GM12801 (cell line): ENCODE measurements around the gene ZSWIM6.

Experiments
- TF ChIP-seq, protein P1 (sequence below): IDR thresholded peaks from one replicate; pipeline ENCODE4 v1.5.1; 2011; ENCODE audit warnings: control low read depth; ENCODE audit not compliant: insufficient read length; ENCODE audit errors: extremely low read depth

The ZSWIM6 gene

DNA sequence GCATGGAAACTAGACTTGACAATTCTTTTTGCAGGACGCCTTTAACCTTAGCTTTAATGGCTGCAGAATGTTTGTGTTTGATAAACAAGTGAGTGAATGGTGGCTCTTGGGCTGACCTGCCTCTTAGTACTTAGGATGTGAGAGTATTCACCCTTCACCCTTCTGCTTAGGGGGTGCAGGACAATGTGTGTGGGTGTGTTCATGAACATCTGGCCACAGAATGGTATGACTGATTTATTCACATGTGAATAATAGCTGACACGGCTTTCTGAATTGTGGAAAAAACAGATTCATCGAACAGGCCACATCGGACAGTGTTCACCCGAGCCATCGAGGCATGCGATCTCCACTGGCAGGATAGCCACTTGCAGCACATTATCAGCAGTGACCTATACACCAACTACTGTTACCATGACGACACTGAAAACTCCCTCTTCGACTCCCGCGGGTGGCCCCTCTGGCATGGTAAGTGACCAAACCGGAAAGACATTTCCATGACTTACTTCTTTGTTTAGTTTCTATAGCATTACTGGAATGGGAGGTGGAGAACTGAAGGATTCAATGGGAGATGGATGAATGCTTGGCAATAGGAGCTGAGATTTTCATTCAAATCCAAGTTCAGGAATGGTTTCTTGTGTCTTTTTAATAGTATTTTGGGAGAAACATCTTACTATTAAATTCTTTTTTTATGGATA, 193.6 kb downstream of the ZSWIM6 start:
- TF ChIP-seq, protein P1, sequence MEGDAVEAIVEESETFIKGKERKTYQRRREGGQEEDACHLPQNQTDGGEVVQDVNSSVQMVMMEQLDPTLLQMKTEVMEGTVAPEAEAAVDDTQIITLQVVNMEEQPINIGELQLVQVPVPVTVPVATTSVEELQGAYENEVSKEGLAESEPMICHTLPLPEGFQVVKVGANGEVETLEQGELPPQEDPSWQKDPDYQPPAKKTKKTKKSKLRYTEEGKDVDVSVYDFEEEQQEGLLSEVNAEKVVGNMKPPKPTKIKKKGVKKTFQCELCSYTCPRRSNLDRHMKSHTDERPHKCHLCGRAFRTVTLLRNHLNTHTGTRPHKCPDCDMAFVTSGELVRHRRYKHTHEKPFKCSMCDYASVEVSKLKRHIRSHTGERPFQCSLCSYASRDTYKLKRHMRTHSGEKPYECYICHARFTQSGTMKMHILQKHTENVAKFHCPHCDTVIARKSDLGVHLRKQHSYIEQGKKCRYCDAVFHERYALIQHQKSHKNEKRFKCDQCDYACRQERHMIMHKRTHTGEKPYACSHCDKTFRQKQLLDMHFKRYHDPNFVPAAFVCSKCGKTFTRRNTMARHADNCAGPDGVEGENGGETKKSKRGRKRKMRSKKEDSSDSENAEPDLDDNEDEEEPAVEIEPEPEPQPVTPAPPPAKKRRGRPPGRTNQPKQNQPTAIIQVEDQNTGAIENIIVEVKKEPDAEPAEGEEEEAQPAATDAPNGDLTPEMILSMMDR, result no peak

DNA sequence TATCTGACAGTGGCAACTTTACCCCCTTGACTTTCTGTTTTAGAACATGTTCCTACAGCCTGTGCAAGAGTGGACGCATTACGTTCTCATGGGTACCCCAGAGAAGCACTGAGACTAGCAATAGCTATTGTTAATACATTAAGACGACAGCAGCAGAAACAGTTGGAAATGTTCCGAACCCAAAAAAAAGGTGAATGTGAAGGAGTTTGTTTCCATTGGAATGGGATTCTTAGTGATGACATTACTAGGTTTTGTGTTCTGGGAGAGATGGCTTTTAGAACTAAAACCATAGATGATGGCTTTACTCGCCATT, 194.1 kb downstream of the ZSWIM6 start:
- TF ChIP-seq, protein P1, result no peak

DNA sequence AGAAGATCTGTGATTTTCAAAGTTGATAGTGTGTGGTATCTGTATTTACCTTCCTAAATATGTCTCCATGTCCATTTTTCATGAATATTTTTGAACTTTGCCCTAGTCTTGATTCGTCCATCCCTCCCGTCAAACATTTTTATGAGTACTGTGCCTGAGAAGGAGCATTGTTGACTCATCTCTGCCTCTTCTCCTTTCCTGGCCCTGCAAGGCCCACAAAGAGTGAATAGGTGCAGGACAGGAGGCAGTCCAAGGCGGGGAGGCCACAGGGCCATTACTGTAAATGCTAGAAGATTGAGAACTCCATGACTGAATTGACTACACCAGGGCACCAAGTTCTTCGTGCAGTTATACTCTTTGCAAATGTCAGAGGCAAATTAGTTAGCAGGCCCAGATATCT, 200.9 kb downstream of the ZSWIM6 start:
- TF ChIP-seq, protein P1, result no peak

DNA sequence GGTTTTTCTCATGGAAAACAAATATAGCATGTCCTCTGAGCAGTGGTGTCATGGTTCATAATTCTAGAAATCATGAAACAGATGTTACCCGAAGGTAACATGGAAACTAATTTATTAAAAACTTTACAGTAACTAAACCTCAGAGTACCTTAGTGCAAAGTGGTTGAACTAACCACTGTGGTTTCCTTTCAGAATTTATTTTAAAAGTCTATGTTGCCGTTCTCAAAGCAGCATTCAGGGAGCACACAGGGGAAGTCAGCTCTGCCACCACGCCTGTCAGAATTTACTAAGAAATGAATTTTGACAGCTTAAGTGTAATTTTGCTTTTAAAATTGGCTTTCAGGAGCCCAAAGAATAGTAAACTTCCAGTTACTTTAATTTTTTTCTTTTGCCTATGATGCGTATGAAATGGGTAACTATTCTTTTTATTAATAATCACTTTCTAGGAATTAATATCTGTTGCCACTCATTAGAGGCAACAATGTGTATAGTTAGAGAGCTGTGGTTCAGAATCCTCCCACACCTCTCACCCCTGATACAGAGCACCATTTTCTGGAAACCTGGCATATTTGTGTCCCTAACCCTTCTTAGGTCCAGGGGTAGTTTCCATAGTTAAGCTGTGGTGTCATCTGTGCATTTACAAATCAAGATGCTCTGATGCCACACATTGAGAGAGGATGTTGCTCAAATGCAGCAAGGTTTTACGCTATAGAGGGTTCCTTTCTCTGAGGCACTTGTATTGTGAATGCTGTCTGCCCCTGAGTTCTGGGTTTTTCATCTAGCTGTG, 202.6 kb downstream of the ZSWIM6 start:
- TF ChIP-seq, protein P1, result no peak

DNA sequence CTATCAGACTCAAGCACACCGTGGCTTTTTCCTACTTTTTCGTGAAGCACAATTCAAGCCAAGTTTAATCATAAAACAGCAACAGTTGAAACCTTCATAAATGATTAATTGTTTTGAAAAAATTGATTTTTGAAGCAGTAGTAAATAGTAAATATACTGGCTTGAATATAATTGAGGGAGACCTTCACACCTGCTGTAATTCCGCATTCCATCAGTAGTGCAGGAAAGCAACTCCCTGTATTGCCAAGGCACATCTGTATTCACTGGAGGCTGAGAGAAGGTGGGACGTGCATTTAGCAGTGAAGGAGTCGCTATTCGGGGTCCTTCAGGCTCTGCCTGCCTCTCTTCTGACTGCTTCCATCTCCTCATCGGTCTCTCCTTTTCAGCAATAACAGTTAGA, 203.8 kb downstream of the ZSWIM6 start:
- TF ChIP-seq, protein P1, result no peak

DNA sequence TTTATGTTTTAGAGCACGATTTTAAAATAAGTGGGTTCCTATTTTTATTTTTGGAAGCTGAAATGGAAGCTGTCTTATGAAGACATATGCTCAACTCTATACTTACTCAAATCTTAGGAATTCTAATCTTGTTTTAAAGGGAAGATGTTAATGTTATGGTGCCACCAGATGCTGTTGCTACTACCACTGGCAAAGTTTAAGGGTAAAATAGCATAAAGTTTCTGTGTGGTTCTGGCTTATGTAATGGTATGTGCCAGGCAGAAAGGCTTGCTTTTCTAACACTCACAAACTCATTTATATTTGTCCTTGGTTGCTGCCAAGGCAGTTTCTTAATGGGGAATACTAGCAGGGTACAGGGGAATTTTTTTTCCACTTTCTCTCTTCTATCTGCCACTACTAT, 204.9 kb downstream of the ZSWIM6 start:
- TF ChIP-seq, protein P1, result no peak

DNA sequence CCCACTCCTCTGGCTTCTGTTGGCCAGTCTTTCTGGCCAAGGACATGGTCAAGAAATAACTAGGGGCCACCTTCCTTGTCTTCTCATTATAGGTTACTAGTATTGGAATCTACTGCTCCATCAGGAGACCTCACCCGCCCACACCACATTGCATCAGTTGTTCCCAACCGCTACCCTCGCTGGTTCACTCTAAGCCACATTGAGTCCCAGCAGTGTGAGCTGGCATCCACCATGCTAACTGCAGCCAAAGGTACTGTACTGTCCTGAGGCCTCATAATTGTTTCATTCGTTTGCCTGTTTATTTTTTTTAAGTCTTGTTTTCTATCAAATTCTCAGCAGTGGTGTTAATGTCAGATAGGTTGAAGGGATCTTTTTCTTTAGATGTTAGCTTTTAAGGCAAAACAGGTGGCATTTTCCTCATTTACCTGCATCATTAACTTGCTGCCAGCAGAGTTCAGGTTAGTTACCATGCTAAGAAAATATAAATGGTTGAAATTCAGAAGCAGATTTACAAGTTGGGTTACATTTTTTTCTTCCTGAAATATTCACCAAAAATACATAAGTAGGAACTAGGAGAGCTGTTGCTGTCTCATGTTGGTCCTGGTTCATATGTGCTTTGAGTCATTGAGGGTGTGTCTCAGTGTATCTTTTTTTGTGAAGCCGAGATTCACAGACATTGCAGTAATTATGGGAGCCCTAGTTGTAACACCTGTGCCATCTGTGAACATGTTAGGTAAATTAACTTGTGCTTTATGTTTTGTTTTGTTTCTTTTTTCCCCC, 206.9 kb downstream of the ZSWIM6 start:
- TF ChIP-seq, protein P1, result no peak
